Measurements from ENCODE around the gene EGLN1.

EGLN1 gene

DNA sequence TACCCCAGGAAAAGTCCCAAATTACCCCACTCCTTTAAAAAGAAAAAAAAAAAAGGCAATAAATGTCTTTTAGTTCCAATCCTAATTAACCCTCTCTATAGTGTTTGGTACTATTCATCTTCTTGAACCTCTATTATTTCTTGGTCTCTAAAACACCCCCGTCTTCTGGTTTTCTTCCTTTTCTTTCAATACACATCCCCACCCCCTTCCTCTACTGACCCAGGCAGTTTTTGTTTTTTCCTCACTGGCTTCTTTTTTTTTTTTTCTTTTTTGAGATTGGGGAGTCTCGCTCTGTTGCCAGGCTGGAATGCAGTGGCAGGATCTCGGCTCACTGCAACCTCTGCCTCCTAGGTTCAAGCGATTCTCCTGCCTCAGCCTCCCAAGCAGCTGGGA, 26.1 kb downstream of the EGLN1 start:
- H3K79me2 ChIP-seq (ENCODE audit: insufficient read depth, low read length): peaks cover 83% of the 10 kb centered on the region
- no peak overlapping the region for H3K27ac ChIP-seq (ENCODE audit: low read length)
- peaks cover 9% of the 10 kb centered on the region; the same call in 1 of the 2 replicates for H3K36me3 ChIP-seq (ENCODE audit: insufficient read depth, low read length)
- H3K4me3 ChIP-seq (ENCODE audit: low read depth in 1 of 2, low read length in 2 of 2): no peak overlapping the region
- DNase-seq (no peak), ATAC-seq (ENCODE audit: insufficient read depth, low read depth) (no peak)
- no peak overlapping the region for H3K4me2 ChIP-seq (ENCODE audit: insufficient read depth, low read length)
- no peak overlapping the region for H2AFZ ChIP-seq (ENCODE audit: low read depth, low read length)
- no peaks in the 10 kb centered on the region for H3K4me1 ChIP-seq (ENCODE audit: insufficient read depth, low read length)
- peaks cover 32% of the 10 kb centered on the region for H4K20me1 ChIP-seq (ENCODE audit: insufficient read depth, low read length)
- H3K9ac ChIP-seq (ENCODE audit: low read depth, low read length): no peak overlapping the region
- no peaks in the 10 kb centered on the region for H3K9me3 ChIP-seq (ENCODE audit: insufficient read depth, low read length, severe bottlenecking)
- TF ChIP-seq, protein P1, sequence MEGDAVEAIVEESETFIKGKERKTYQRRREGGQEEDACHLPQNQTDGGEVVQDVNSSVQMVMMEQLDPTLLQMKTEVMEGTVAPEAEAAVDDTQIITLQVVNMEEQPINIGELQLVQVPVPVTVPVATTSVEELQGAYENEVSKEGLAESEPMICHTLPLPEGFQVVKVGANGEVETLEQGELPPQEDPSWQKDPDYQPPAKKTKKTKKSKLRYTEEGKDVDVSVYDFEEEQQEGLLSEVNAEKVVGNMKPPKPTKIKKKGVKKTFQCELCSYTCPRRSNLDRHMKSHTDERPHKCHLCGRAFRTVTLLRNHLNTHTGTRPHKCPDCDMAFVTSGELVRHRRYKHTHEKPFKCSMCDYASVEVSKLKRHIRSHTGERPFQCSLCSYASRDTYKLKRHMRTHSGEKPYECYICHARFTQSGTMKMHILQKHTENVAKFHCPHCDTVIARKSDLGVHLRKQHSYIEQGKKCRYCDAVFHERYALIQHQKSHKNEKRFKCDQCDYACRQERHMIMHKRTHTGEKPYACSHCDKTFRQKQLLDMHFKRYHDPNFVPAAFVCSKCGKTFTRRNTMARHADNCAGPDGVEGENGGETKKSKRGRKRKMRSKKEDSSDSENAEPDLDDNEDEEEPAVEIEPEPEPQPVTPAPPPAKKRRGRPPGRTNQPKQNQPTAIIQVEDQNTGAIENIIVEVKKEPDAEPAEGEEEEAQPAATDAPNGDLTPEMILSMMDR (IDR thresholded peaks at IDR 0.05; ENCODE audit: borderline replicate concordance, extremely low read depth, low read length, poor library complexity, severe bottlenecking): no peak
- H3K27me3 ChIP-seq (ENCODE audit: insufficient read depth, low read length, poor library complexity): no peaks in the 10 kb centered on the region

DNA sequence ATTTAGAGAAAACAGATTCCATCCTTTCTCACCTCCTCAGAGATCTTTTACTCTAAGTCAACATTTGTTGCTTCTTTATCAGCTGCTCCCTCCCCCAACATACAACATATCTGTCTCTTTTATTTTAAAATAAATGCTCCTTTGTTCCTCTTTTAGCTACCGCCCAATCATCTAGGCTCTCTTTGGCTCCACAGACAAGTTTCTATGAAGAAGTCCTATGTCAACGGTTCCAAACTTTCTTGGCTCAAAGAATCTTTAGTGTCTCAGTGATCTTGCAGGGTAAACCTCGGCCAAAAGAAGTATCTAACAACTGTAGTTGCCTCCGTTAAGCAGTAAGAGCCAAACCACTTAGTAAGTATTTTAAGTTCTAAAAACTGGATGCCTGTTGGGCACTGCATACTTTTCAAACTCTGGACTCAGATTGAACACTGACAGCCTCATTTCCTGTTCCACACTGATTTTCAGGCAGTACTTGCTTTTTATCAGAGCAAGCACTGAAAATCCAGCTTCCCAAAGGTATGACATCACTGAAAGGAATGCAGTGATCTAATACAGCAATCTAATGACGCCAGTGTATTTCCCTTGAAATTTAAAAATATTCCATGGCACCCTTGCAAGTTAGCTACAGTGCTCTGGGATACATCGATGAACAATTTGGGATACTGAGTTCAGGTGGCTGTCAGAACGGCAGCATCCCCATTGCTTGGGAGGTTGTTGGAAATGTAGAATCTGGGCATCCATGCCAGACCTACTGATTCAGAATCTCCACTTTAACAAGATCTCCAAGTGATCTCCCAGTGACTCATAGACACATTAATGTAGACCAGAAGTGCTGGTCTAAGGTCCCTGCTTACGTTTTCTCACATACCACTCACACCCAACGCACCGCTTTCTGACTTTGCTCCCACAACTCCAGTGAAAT, 26.8 kb downstream of the EGLN1 start:
- peaks cover 38% of the 10 kb centered on the region for H4K20me1 ChIP-seq (ENCODE audit: insufficient read depth, low read length)
- TF ChIP-seq, protein P1 (IDR thresholded peaks at IDR 0.05; ENCODE audit: borderline replicate concordance, extremely low read depth, low read length, poor library complexity, severe bottlenecking): no peak
- no peak for TF ChIP-seq EZH2 (IDR thresholded peaks at IDR 0.05; ENCODE audit: borderline replicate concordance, low read depth, low read length, severe bottlenecking)
- H3K4me1 ChIP-seq (ENCODE audit: insufficient read depth, low read length): no peaks in the 10 kb centered on the region
- no peak for ATAC-seq (ENCODE audit: insufficient read depth, low read depth)
- H2AFZ ChIP-seq (ENCODE audit: low read depth, low read length): no peak overlapping the region
- no peak overlapping the region for H3K27ac ChIP-seq (ENCODE audit: low read length)
- peaks cover 83% of the 10 kb centered on the region for H3K79me2 ChIP-seq (ENCODE audit: insufficient read depth, low read length)
- H3K36me3 ChIP-seq (ENCODE audit: insufficient read depth, low read length): peaks cover 9% of the 10 kb centered on the region; the same call in 1 of the 2 replicates
- H3K4me3 ChIP-seq (ENCODE audit: low read depth in 1 of 2, low read length in 2 of 2): no peak overlapping the region
- no peak for DNase-seq
- no peaks in the 10 kb centered on the region for H3K27me3 ChIP-seq (ENCODE audit: insufficient read depth, low read length, poor library complexity)
- no peaks in the 10 kb centered on the region for H3K9me3 ChIP-seq (ENCODE audit: insufficient read depth, low read length, severe bottlenecking)
- H3K4me2 ChIP-seq (ENCODE audit: insufficient read depth, low read length): no peak overlapping the region
- no peak overlapping the region for H3K9ac ChIP-seq (ENCODE audit: low read depth, low read length)

DNA sequence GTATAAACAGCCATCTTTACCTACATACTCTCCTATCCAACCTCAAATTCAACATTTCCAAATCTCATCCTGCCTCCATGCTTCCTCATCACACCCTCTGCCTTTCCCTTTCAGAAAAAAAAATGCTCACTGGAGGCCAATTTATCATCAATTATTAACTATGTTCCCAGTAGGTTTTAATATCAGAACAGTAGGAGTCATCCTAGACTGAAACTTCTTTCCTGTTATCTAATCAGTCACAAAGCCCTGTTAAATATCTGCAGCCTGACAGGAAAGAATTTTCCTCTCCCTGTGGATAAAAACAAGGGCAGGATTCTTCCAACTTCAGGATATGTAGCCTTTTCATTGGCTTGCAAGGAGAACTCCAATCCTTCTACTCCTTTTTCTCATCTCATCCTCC, 28.4 kb downstream of the EGLN1 start:
- peaks cover 5% of the 10 kb centered on the region; the same call in 1 of the 2 replicates for H3K36me3 ChIP-seq (ENCODE audit: insufficient read depth, low read length)
- TF ChIP-seq, protein P1 (IDR thresholded peaks at IDR 0.05; ENCODE audit: borderline replicate concordance, extremely low read depth, low read length, poor library complexity, severe bottlenecking): no peak
- no peak for TF ChIP-seq EZH2 (IDR thresholded peaks at IDR 0.05; ENCODE audit: borderline replicate concordance, low read depth, low read length, severe bottlenecking)
- H3K9me3 ChIP-seq (ENCODE audit: insufficient read depth, low read length, severe bottlenecking): no peaks in the 10 kb centered on the region
- no peaks in the 10 kb centered on the region for H3K4me1 ChIP-seq (ENCODE audit: insufficient read depth, low read length)
- DNase-seq (no peak), ATAC-seq (ENCODE audit: insufficient read depth, low read depth) (no peak)
- H3K79me2 ChIP-seq (ENCODE audit: insufficient read depth, low read length): peaks cover 85% of the 10 kb centered on the region
- no peak overlapping the region for H2AFZ ChIP-seq (ENCODE audit: low read depth, low read length)
- H3K27ac ChIP-seq (ENCODE audit: low read length): no peak overlapping the region
- no peak overlapping the region for H3K9ac ChIP-seq (ENCODE audit: low read depth, low read length)
- peaks cover 35% of the 10 kb centered on the region for H4K20me1 ChIP-seq (ENCODE audit: insufficient read depth, low read length)
- no peaks in the 10 kb centered on the region for H3K27me3 ChIP-seq (ENCODE audit: insufficient read depth, low read length, poor library complexity)
- H3K4me3 ChIP-seq (ENCODE audit: low read depth in 1 of 2, low read length in 2 of 2): no peak overlapping the region
- no peak overlapping the region for H3K4me2 ChIP-seq (ENCODE audit: insufficient read depth, low read length)

Data from DND-41 (cell line).